HepG2 (cell line): Measurements from ENCODE around the gene SDC1. TPM values are rescaled to one million over a fixed set of nuclear protein-coding genes. Genes with fewer than 3 reads are reported as not detected.

Experiments used
- HNF4A ChIP-seq: sonication (generic); formaldehyde crosslinking; IDR thresholded peaks from 2 replicates; pipeline ENCODE4 v1.4.0; 2020; ENCODE audit warnings: missing genetic modification reagents
- IKZF5 ChIP-seq: IDR thresholded peaks from 2 replicates; pipeline ENCODE4 v1.6.1; 2018; ENCODE audit warnings: missing genetic modification reagents, mild to moderate bottlenecking, missing compliant biosample characterization
- LRRFIP1 ChIP-seq: sonication (generic); formaldehyde crosslinking; conservative IDR thresholded peaks from 2 replicates; pipeline ENCODE4 v1.4.0; 2020; ENCODE audit warnings: missing genetic modification reagents
- MIER3 ChIP-seq: IDR thresholded peaks from 2 replicates; pipeline ENCODE4 v1.6.1; 2016; ENCODE audit warnings: missing compliant biosample characterization, borderline replicate concordance
- NFE2L1 ChIP-seq: sonication (generic); formaldehyde crosslinking; IDR thresholded peaks from 2 replicates; pipeline ENCODE4 v1.4.0; 2020; ENCODE audit warnings: missing genetic modification reagents, mild to moderate bottlenecking, borderline replicate concordance
- TFE3 ChIP-seq: IDR thresholded peaks from 2 replicates; pipeline ENCODE4 v1.6.1; 2016
- TSC22D2 ChIP-seq: sonication (generic); formaldehyde crosslinking; IDR thresholded peaks from 2 replicates; pipeline ENCODE4 v1.5.1; 2020; ENCODE audit warnings: missing genetic modification reagents, mild to moderate bottlenecking, borderline replicate concordance
- YEATS4 ChIP-seq: sonication (generic); formaldehyde crosslinking; IDR thresholded peaks from 2 replicates; pipeline ENCODE4 v1.4.0; 2020; ENCODE audit warnings: missing genetic modification reagents, borderline replicate concordance
- ZBTB33 ChIP-seq: sonication (generic); formaldehyde crosslinking; IDR thresholded peaks from 2 replicates; pipeline ENCODE4 v1.4.0; 2020; ENCODE audit warnings: missing genetic modification reagents
- ZBTB7B ChIP-seq: sonication (generic); formaldehyde crosslinking; IDR thresholded peaks from 2 replicates; pipeline ENCODE4 v1.4.0; 2020; ENCODE audit warnings: missing genetic modification reagents
- ZIK1 ChIP-seq: sonication (generic); formaldehyde crosslinking; IDR thresholded peaks from 2 replicates; pipeline ENCODE4 v1.5.0; 2020; ENCODE audit warnings: mild to moderate bottlenecking, low read depth, missing genetic modification reagents, borderline replicate concordance
- ZNF224 ChIP-seq: sonication (generic); formaldehyde crosslinking; IDR thresholded peaks from 2 replicates; pipeline ENCODE4 v1.5.0; 2020; ENCODE audit warnings: mild to moderate bottlenecking, missing genetic modification reagents
- ZNF687 ChIP-seq: sonication (generic); formaldehyde crosslinking; IDR thresholded peaks from 2 replicates; pipeline ENCODE4 v1.5.1; 2020; ENCODE audit warnings: mild to moderate bottlenecking, missing genetic modification reagents, moderate library complexity
- ZNF7 ChIP-seq: IDR thresholded peaks from 2 replicates; pipeline ENCODE4 v1.6.1; 2016; ENCODE audit warnings: missing biosample characterization, missing genetic modification reagents
- polyA plus RNA-seq, 8 experiments: library from polyadenylated mRNA; depleted of rRNA in 3 of 8; stranded (reverse) in 7 of 8; unstranded in 1 of 8; fragments of >200 nt; fragmentation: Illumina TruSeq in 4 of 8; extraction: Trizol in 4 of 8; gene quantifications; 2 replicates each; pipeline versions ENCODE4 v1.2.1 to v1.2.3, GENCODE V29; 2011 to 2016; ENCODE audit warnings: low read depth in 4 of 8, missing spikeins in 1 of 8, mixed read lengths in 1 of 8; ENCODE audit not compliant: insufficient read depth in 1 of 8
- total RNA-seq, 5 experiments: library from RNA; depleted of rRNA; stranded (reverse); fragments of >200 nt; fragmentation: Illumina TruSeq; extraction: Trizol; gene quantifications; 2 replicates each; pipeline ENCODE4 v1.2.3, GENCODE V29; 2016; ENCODE audit warnings: low read depth in 1 of 5

SDC1 gene
- total and polyA plus RNA-seq, 2 of the 13 experiments (the other 11 are each of a cell fraction or from before 2014, with no cell fraction given) = 108 to 119 TPM

GRCh38 chr2:20241973-20242726, 17.2 kb upstream of the SDC1 start (continued):
- TF ChIP-seq LRRFIP1 (no peak), ZIK1 (CRISPR knock-in tag) (no peak), MIER3 (CRISPR knock-in tag) (no peak), ZBTB33 (CRISPR knock-in tag) (peak; percentile 96), IKZF5 (CRISPR knock-in tag) (0 out of 2 replicates have a peak, but pooled peaks have one; percentile 13), HNF4A (no peak), TSC22D2 (CRISPR knock-in tag) (no peak; the same call in 1 of the 2 replicates), ZBTB7B (CRISPR knock-in tag) (peak; percentile 72), ZNF7 (CRISPR knock-in tag) (0 out of 2 replicates have a peak, but pooled peaks have one; percentile 79), NFE2L1 (CRISPR knock-in tag) (no peak), ZNF224 (no peak), TFE3 (CRISPR knock-in tag) (no peak), ZNF687 (CRISPR knock-in tag) (peak; percentile 41; the same call in 1 of the 2 replicates), YEATS4 (CRISPR knock-in tag) (peak; percentile 0; the same call in 1 of the 2 replicates)
